A204.1 (cell line): Measurements from ENCODE around the gene LTB4R.

Experiments used
- FAIRE-seq: peaks from 2 replicates; lab custom pipeline; 2012; peaks lifted over from hg19 to GRCh38; lab: Jason Lieb, UNC

LTB4R gene

GRCh38 chr14:24278424-24278823, 32.9 kb upstream of the LTB4R start:
- FAIRE-seq, result no peak

GRCh38 chr14:24279301-24280186, 31.8 kb upstream of the LTB4R start:
- FAIRE-seq, result no peak

- no peak for FAIRE-seq
Measured at GRCh38 chr14:24280797-24281460, 30.4 kb upstream of the LTB4R start.

- no peak for FAIRE-seq
Measured at GRCh38 chr14:24281636-24282035, 29.7 kb upstream of the LTB4R start.

GRCh38 chr14:24282736-24283135, 28.6 kb upstream of the LTB4R start:
- FAIRE-seq, result no peak

- FAIRE-seq, result no peak
Measured at GRCh38 chr14:24283796-24284460, 27.4 kb upstream of the LTB4R start.

- FAIRE-seq, result no peak
Measured at GRCh38 chr14:24284501-24285035, 26.7 kb upstream of the LTB4R start.

GRCh38 chr14:24285351-24285750, 26.0 kb upstream of the LTB4R start:
- no peak for FAIRE-seq

GRCh38 chr14:24286996-24287395, 24.3 kb upstream of the LTB4R start:
- FAIRE-seq, result no peak

- no peak for FAIRE-seq
Measured at GRCh38 chr14:24289649-24290280, 21.5 kb upstream of the LTB4R start.

GRCh38 chr14:24290746-24291145, 20.6 kb upstream of the LTB4R start:
- FAIRE-seq, result no peak

- no peak for FAIRE-seq
Measured at GRCh38 chr14:24291446-24292117, 19.7 kb upstream of the LTB4R start.

- no peak for FAIRE-seq
Measured at GRCh38 chr14:24292118-24292807, 19.0 kb upstream of the LTB4R start.

- FAIRE-seq, result no peak
Measured at GRCh38 chr14:24293525-24293924, 17.8 kb upstream of the LTB4R start.

GRCh38 chr14:24296341-24297157, 14.8 kb upstream of the LTB4R start:
- no peak for FAIRE-seq

- no peak for FAIRE-seq
Measured at GRCh38 chr14:24297190-24297964, 13.9 kb upstream of the LTB4R start.

- no peak for FAIRE-seq
Measured at GRCh38 chr14:24298892-24299254, 12.4 kb upstream of the LTB4R start.

- no peak for FAIRE-seq
Measured at GRCh38 chr14:24299255-24300191, 11.8 kb upstream of the LTB4R start, which contains the start of the genes DHRS1 and NOP9. Gene DHRS1, minus strand, starts transcription at chr14:24299780. Its CDS starts 674 bp downstream, at chr14:24299106. Gene NOP9, plus strand, starts transcription at chr14:24299850. Its CDS starts 105 bp downstream, at chr14:24299955.
